Tibial nerve (tissue), 4 donors: ENCODE results near the gene ZNF792.

Experiments
- CTCF ChIP-seq, 5 experiments: fragments of 200-600 bp in 3 of 5; fragments of 450-650 bp in 2 of 5; sonication (generic) in 3 of 5; IDR thresholded peaks; one replicate each; pipeline ENCODE4 v1.5.1; 2016 to 2019; ENCODE audit warnings: antibody characterized with exemption in 5 of 5, mild to moderate bottlenecking in 3 of 5, moderate library complexity in 2 of 5
- EP300 ChIP-seq, 2 donors: sonication (generic); formaldehyde crosslinking; IDR thresholded peaks; one replicate each; pipeline ENCODE4 v1.6.1; 2017; ENCODE audit warnings: antibody characterized with exemption in 2 of 2, mild to moderate bottlenecking in 1 of 2
- POLR2A ChIP-seq, 2 donors: fragments of 450-650 bp; IDR thresholded peaks; one replicate each; pipeline ENCODE4 v1.6.1; 2017; ENCODE audit warnings: antibody characterized with exemption in 2 of 2, mild to moderate bottlenecking in 2 of 2, moderate library complexity in 2 of 2

GRCh38 chr19:34975056-34975455 is 11.0 kb upstream of the ZNF792 start:
- no peak for TF ChIP-seq POLR2A (IDR thresholded peaks at IDR 0.05)
- no peak for TF ChIP-seq CTCF (IDR thresholded peaks at IDR 0.05)
- no peak for TF ChIP-seq EP300 (IDR thresholded peaks at IDR 0.05)
